K562 (cell line): Measurements from ENCODE around the gene MCAM. TPM values are rescaled to one million over a fixed set of nuclear protein-coding genes. Genes with fewer than 3 reads are reported as not detected.

Experiments
- CHD7 ChIP-seq: fragments of 200-600 bp; sonication (generic); IDR thresholded peaks from one replicate; pipeline ENCODE4 v1.6.1; 2012; ENCODE audit warnings: mild to moderate bottlenecking, low read depth, low read length, inconsistent platforms
- CUX1 ChIP-seq: fragments of 200-800 bp; sonication (Bioruptor generic); IDR thresholded peaks from 2 replicates; pipeline ENCODE4 v1.6.1; 2016; ENCODE audit warnings: missing genetic modification characterization, missing compliant biosample characterization
- E2F6 ChIP-seq, 2 experiments: IDR thresholded peaks; 2 replicates each; pipeline ENCODE4 v1.6.1; 2011; ENCODE audit warnings: borderline replicate concordance in 1 of 2, control low read depth in 1 of 2, low read depth in 1 of 2, low read length in 1 of 2, mild to moderate bottlenecking in 1 of 2, mixed read lengths in 1 of 2, moderate library complexity in 1 of 2; ENCODE audit not compliant: insufficient read depth in 1 of 2, insufficient read length in 1 of 2, poor library complexity in 1 of 2, severe bottlenecking in 1 of 2; ENCODE audit errors: extremely low read depth in 1 of 2
- MAZ ChIP-seq, 2 experiments: fragments of 450-650 bp in 1 of 2; sonication (generic) in 1 of 2; formaldehyde crosslinking; IDR thresholded peaks in 1 of 2; conservative IDR thresholded peaks in 1 of 2; 2 replicates each; pipeline versions ENCODE4 v1.4.0 to v1.5.0; 2020; ENCODE audit warnings: mild to moderate bottlenecking in 1 of 2, missing genetic modification reagents in 1 of 2
- PRMT5 ChIP-seq: sonication (generic); formaldehyde crosslinking; IDR thresholded peaks from 2 replicates; pipeline ENCODE4 v1.5.0; 2020; ENCODE audit warnings: missing genetic modification reagents
- TCF7 ChIP-seq: sonication (generic); IDR thresholded peaks from 2 replicates; pipeline ENCODE4 v1.6.1; 2016; ENCODE audit warnings: antibody characterized with exemption, borderline replicate concordance
- polyA plus RNA-seq, 8 experiments: library from polyadenylated mRNA; depleted of rRNA in 4 of 8; stranded (reverse) in 5 of 8; unstranded in 3 of 8; fragments of >200 nt; fragmentation: Nextera tagmentation in 2 of 8; fragmentation: Illumina TruSeq in 1 of 8; extraction: Ambion mirVana in 2 of 8; extraction: Trizol in 1 of 8; gene quantifications; 2 replicates each; pipeline versions ENCODE4 v1.2.1 to v1.2.3, GENCODE V29; 2011 to 2014; ENCODE audit warnings: inconsistent platforms in 1 of 8, missing spikeins in 1 of 8
- total RNA-seq, 7 experiments: library from RNA; depleted of rRNA in 6 of 7; stranded (reverse); fragments of >200 nt in 6 of 7; fragmentation: Illumina TruSeq in 2 of 7; extraction: Trizol in 2 of 7; gene quantifications; 2 replicates each; pipeline versions ENCODE4 v1.2.1 to v1.2.3, GENCODE V29; 2011 to 2021; ENCODE audit warnings: low replicate concordance in 1 of 7

The MCAM gene
- total and polyA plus RNA-seq, 9 of the 15 experiments (the other 6 are each of a cell fraction or from before 2014, with no cell fraction given) = 14.7 to 118 (median 53.6) TPM

GRCh38 chr11:119363851-119364590 lies 47.1 kb upstream of the MCAM start (continued):
- TF ChIP-seq CHD7 (no peak), TCF7 (no peak), MAZ (CRISPR knock-in tag; conservative IDR thresholded peaks at IDR 0.05 in 1 of 2, IDR thresholded peaks at IDR 0.05 in 1 of 2) (peak in 1 of 2 experiments; percentile 39; a peak in 1 of 4 replicates), PRMT5 (no peak), CUX1 (CRISPR knock-in tag) (no peak), E2F6 (IDR thresholded peaks at IDR 0.05; ENCODE audit: borderline replicate concordance in 1 of 2, extremely low read depth in 1 of 2, insufficient read depth in 1 of 2, insufficient read length in 1 of 2, low read depth in 1 of 2, low read length in 1 of 2, poor library complexity in 1 of 2, severe bottlenecking in 1 of 2) (peak; percentile 69 to 97)
